ENCODE data around the gene TPD52L3.
A peak's percentile ranks its signal among the peaks of the same experiment; 100 is the strongest.

DNA sequence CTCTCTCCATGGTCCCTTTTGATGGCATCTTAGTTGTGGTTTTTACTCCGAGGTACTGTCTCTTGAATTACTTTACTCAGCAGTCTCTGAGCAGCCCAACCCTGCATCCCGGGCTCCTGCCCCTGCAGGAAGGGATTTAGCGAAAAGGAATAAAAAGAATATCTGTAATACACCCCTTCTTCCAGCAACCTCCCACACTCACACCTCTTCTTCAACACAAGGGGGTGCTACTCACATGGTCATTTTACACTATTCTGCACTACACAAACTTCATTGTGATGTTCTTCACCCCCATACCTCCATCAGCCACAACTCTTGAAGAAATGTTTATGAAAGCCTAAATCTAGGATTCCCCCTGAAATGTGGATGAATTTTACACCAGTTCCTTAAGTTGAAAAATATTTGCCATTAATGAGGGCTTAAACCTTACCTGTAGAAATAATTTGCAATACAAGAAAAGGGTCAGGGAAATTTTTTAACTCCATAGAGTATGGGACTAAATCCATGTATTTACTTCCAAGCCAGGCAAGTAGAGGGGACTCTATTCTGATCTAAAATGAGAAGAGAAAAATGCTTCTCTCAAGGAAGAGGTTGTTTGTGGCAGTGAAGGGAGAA, 26.0 kb downstream of the TPD52L3 start:
- TF ChIP-seq, protein P1, sequence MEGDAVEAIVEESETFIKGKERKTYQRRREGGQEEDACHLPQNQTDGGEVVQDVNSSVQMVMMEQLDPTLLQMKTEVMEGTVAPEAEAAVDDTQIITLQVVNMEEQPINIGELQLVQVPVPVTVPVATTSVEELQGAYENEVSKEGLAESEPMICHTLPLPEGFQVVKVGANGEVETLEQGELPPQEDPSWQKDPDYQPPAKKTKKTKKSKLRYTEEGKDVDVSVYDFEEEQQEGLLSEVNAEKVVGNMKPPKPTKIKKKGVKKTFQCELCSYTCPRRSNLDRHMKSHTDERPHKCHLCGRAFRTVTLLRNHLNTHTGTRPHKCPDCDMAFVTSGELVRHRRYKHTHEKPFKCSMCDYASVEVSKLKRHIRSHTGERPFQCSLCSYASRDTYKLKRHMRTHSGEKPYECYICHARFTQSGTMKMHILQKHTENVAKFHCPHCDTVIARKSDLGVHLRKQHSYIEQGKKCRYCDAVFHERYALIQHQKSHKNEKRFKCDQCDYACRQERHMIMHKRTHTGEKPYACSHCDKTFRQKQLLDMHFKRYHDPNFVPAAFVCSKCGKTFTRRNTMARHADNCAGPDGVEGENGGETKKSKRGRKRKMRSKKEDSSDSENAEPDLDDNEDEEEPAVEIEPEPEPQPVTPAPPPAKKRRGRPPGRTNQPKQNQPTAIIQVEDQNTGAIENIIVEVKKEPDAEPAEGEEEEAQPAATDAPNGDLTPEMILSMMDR (IDR thresholded peaks at IDR 0.05): peak in 2 of 3 donors; percentile 21 to 41
- TF ChIP-seq POLR2A (IDR thresholded peaks at IDR 0.05) (no peak), EP300 (IDR thresholded peaks at IDR 0.05) (no peak)
